ENCODE measurements around the gene CRACR2A.

CRACR2A gene

DNA sequence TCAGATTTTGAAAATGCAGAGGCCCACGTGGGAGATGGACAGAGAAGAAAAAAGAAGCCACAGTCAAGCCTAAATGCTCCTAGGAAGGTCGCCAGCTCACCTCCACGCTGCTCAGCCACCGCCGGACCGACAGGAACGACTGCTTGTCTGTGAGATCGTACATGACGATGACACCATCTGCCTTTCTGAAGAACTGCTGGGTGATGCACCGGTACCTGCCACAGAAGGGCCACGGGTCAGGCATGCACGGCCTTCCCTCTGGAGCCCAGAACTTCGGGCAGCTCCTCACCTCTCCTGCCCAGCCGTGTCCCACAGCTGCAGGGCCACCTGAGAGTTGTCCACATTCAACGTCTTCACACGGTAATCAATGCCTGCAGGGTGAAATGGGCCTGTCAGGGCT, 125.6 kb downstream of the CRACR2A start:
- Histone ChIP-seq H3K27me3 (ENCODE audit: control insufficient read depth in 2 of 2, insufficient read depth in 2 of 2, low read length in 2 of 2) (no peaks in the 10 kb centered on the region), H3K4me1 (ENCODE audit: control insufficient read depth in 2 of 2, insufficient read depth in 2 of 2, low read length in 2 of 2) (no peaks in the 10 kb centered on the region), H3K27ac (ENCODE audit: low read depth in 2 of 2, low read length in 2 of 2) (no peak overlapping the region), H3K36me3 (ENCODE audit: control insufficient read depth in 2 of 2, insufficient read depth in 2 of 2, low read length in 2 of 2) (peaks cover 38 to 43% of the 10 kb centered on the region in 2 donors), H3K4me3 (ENCODE audit: low read length in 2 of 2) (no peak overlapping the region), H3K9me3 (ENCODE audit: control insufficient read depth in 2 of 2, low read length in 2 of 2) (no peaks in the 10 kb centered on the region), H3K9ac (ENCODE audit: low read depth in 1 of 2, low read length in 2 of 2) (no peak overlapping the region)

DNA sequence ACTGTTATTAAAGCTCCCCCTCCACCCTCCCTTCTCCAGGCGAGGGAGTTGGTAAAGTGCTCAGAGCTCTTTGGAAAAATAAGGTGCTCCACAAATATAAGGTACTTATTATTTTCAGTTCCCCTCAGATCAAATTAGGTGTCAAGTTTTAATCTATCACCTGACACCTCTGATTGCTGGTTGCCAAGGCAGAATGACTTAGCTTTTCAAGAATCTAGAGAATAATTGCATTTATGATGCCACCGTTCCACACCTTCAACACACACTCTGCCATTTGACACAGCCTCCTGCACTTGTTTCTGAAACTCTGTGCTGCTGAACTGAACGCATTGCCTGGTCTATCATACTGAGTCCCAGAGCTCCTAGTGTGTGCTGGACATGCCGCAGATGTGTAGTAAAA, 128.6 kb downstream of the CRACR2A start:
- Histone ChIP-seq H3K27ac (ENCODE audit: low read depth in 2 of 2, low read length in 2 of 2) (no peak overlapping the region), H3K27me3 (ENCODE audit: control insufficient read depth in 2 of 2, insufficient read depth in 2 of 2, low read length in 2 of 2) (no peaks in the 10 kb centered on the region), H3K4me1 (ENCODE audit: control insufficient read depth in 2 of 2, insufficient read depth in 2 of 2, low read length in 2 of 2) (no peaks in the 10 kb centered on the region), H3K9me3 (ENCODE audit: control insufficient read depth in 2 of 2, low read length in 2 of 2) (no peaks in the 10 kb centered on the region), H3K9ac (ENCODE audit: low read depth in 1 of 2, low read length in 2 of 2) (no peak overlapping the region), H3K4me3 (ENCODE audit: low read length in 2 of 2) (no peak overlapping the region), H3K36me3 (ENCODE audit: control insufficient read depth in 2 of 2, insufficient read depth in 2 of 2, low read length in 2 of 2) (peaks cover 35 to 38% of the 10 kb centered on the region in 2 donors)

DNA sequence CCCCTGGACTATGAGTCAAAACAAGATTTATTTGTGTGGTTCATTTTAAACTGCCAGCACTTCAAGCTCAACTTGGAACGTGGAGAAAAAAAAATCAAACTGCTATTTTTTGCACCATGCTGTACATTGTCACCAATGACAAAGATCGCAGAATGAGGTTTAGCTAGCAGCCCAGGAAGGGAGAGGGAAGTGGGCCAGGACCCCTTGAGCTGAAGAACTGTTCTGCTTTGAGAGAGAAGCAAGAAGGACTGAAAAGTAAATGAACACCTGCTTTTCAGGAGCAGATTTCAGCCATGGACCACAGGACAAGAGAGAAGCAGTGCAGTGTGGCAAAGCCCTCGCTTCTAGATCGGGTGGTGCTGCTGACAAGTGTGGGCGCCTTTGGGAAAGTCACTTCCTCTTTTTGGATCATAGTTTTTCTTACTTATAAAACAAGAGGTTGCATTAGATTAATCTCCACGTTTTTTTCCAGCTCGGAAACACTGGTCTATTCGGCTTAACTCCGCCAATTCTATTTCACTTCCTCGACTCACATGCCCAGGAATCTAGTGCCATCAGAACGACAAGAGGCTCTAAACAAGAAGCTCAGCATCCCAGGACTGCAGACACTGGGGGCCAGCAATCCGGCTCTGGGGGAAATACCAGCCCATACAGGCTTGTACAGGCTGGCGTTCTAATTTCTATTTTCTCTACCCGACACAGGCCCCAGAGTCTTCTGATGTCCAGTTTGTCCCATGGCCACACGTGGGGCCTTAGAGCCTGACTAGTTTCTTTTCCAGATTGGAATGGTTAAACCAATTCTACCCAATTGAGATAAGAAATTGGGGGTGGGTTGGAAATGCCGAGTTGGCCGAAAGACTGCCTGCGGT, 129.9 kb downstream of the CRACR2A start:
- Histone ChIP-seq H3K27ac (ENCODE audit: low read depth in 2 of 2, low read length in 2 of 2) (no peak overlapping the region), H3K9ac (ENCODE audit: low read depth in 1 of 2, low read length in 2 of 2) (no peak overlapping the region), H3K4me3 (ENCODE audit: low read length in 2 of 2) (no peak overlapping the region), H3K4me1 (ENCODE audit: control insufficient read depth in 2 of 2, insufficient read depth in 2 of 2, low read length in 2 of 2) (no peaks in the 10 kb centered on the region), H3K9me3 (ENCODE audit: control insufficient read depth in 2 of 2, low read length in 2 of 2) (no peaks in the 10 kb centered on the region), H3K27me3 (ENCODE audit: control insufficient read depth in 2 of 2, insufficient read depth in 2 of 2, low read length in 2 of 2) (no peaks in the 10 kb centered on the region), H3K36me3 (ENCODE audit: control insufficient read depth in 2 of 2, insufficient read depth in 2 of 2, low read length in 2 of 2) (peaks cover 27 to 28% of the 10 kb centered on the region in 2 donors)

DNA sequence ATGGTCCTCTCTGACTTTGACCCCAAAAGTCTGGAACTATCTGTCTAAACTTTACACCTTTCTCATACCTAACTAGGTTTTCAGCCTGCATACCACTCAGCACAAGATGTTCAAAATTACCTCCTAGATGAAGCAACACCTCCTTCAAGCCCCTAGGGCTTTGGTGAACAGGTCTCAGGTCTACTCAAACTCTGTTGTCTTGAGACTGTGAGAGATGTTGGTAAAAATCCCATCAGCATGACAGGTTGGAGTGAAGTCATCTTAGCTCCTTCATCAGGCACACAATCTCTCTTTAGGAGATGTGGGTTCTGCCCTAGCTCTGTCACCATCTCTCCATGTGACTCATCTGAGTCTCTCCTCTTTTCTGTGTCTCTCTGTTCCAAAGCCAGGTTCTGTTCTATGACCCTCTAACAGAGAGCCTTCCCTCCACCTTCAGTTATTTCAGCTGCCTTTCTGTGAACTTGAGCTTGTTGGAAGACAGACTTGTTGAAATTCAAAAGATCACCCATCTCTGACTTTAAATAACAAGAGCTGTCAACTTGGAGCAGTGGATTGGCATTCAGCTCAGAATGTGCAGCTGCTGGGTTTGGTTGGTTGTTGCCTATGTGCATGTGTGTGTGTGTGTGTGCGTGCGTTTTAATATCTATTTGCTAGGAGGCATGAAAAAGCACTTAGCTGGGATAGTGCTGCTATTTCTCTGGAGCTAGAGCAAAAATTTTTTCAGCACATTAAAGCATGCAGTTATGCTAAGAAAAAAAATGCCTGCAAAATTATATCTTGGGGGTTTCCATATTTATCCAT, 130.7 kb downstream of the CRACR2A start:
- Histone ChIP-seq H3K4me3 (ENCODE audit: low read length in 2 of 2) (no peak overlapping the region), H3K27ac (ENCODE audit: low read depth in 2 of 2, low read length in 2 of 2) (no peak overlapping the region), H3K27me3 (ENCODE audit: control insufficient read depth in 2 of 2, insufficient read depth in 2 of 2, low read length in 2 of 2) (no peaks in the 10 kb centered on the region), H3K9ac (ENCODE audit: low read depth in 1 of 2, low read length in 2 of 2) (no peak overlapping the region), H3K36me3 (ENCODE audit: control insufficient read depth in 2 of 2, insufficient read depth in 2 of 2, low read length in 2 of 2) (peaks cover 22 to 26% of the 10 kb centered on the region in 2 donors), H3K4me1 (ENCODE audit: control insufficient read depth in 2 of 2, insufficient read depth in 2 of 2, low read length in 2 of 2) (no peaks in the 10 kb centered on the region), H3K9me3 (ENCODE audit: control insufficient read depth in 2 of 2, low read length in 2 of 2) (no peaks in the 10 kb centered on the region)

DNA sequence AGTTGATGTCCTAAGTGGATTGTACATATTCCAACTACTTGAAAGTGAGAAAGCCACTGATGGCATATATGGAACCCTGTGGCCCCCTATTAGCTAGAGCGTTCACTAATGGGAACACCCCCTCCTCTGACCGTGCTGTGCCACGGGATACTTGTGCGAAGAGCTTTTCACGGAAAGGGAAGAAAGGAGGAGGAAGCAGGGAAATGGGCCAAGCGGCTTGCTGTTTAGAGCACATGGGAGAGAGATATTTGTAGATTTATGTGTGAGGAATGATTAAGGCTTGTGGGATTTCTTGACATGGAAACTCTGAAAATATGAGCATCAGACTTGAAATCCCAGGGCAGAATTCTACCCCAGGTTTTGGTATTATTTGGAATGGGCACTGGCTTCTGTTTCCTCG, 132.1 kb downstream of the CRACR2A start:
- H3K9me3 ChIP-seq (ENCODE audit: control insufficient read depth in 2 of 2, low read length in 2 of 2), result no peaks in the 10 kb centered on the region
- H3K9ac ChIP-seq (ENCODE audit: low read depth in 1 of 2, low read length in 2 of 2), result no peak overlapping the region
- no peak overlapping the region for H3K27ac ChIP-seq (ENCODE audit: low read depth in 2 of 2, low read length in 2 of 2)
- H3K4me3 ChIP-seq (ENCODE audit: low read length in 2 of 2), result no peak overlapping the region
- H3K36me3 ChIP-seq (ENCODE audit: control insufficient read depth in 2 of 2, insufficient read depth in 2 of 2, low read length in 2 of 2), result peaks cover 21 to 28% of the 10 kb centered on the region in 2 donors
- H3K4me1 ChIP-seq (ENCODE audit: control insufficient read depth in 2 of 2, insufficient read depth in 2 of 2, low read length in 2 of 2), result no peaks in the 10 kb centered on the region
- no peaks in the 10 kb centered on the region for H3K27me3 ChIP-seq (ENCODE audit: control insufficient read depth in 2 of 2, insufficient read depth in 2 of 2, low read length in 2 of 2)

DNA sequence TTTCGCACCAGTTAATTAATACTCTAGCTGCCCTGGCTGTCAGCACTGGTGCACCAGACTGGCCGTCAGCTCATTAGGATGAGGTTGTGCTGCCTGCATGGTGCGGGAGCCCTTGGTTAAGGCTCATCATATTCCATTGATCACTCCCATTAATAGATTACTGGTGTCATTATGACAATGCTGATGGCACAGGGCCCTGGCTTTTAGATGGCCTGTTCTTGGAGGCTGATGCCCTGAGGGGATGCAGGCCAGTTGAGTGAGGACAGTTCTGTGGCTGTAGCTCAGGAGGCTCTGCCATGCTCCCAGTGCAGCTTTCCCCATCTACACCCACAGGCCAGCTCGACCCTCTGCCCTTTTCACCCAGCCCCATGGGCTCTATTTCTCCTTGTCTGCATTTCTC, 135.3 kb downstream of the CRACR2A start:
- Histone ChIP-seq H3K27me3 (ENCODE audit: control insufficient read depth in 2 of 2, insufficient read depth in 2 of 2, low read length in 2 of 2) (no peaks in the 10 kb centered on the region), H3K9ac (ENCODE audit: low read depth in 1 of 2, low read length in 2 of 2) (no peak overlapping the region), H3K9me3 (ENCODE audit: control insufficient read depth in 2 of 2, low read length in 2 of 2) (no peaks in the 10 kb centered on the region), H3K4me3 (ENCODE audit: low read length in 2 of 2) (no peak overlapping the region), H3K36me3 (ENCODE audit: control insufficient read depth in 2 of 2, insufficient read depth in 2 of 2, low read length in 2 of 2) (peaks cover 13 to 51% of the 10 kb centered on the region in 2 donors), H3K27ac (ENCODE audit: low read depth in 2 of 2, low read length in 2 of 2) (no peak overlapping the region), H3K4me1 (ENCODE audit: control insufficient read depth in 2 of 2, insufficient read depth in 2 of 2, low read length in 2 of 2) (no peaks in the 10 kb centered on the region)

DNA sequence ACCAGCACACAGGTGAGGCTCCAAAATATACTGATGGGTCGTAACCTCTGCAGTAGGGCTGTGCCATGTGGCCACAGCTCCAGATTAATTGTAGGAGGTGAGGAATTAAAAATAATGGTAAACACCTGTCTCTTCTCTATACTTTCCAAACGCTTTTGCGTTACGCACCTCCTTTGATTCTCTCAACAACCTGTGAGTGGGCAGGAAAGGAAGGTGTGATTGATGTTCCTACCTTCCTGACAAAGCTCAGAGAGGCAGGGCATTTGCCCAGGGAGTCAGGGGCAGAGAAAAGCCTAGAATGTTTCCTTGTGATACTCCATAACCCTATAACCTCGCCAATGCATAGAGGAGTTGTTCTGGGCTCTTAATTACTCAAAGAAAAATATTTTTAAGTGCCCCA, 137.0 kb downstream of the CRACR2A start:
- no peaks in the 10 kb centered on the region for H3K9me3 ChIP-seq (ENCODE audit: control insufficient read depth in 2 of 2, low read length in 2 of 2)
- H3K27me3 ChIP-seq (ENCODE audit: control insufficient read depth in 2 of 2, insufficient read depth in 2 of 2, low read length in 2 of 2), result no peaks in the 10 kb centered on the region
- H3K27ac ChIP-seq (ENCODE audit: low read depth in 2 of 2, low read length in 2 of 2), result no peak overlapping the region
- no peak overlapping the region for H3K9ac ChIP-seq (ENCODE audit: low read depth in 1 of 2, low read length in 2 of 2)
- peaks cover 13 to 46% of the 10 kb centered on the region in 2 donors for H3K36me3 ChIP-seq (ENCODE audit: control insufficient read depth in 2 of 2, insufficient read depth in 2 of 2, low read length in 2 of 2)
- H3K4me3 ChIP-seq (ENCODE audit: low read length in 2 of 2), result no peak overlapping the region
- no peaks in the 10 kb centered on the region for H3K4me1 ChIP-seq (ENCODE audit: control insufficient read depth in 2 of 2, insufficient read depth in 2 of 2, low read length in 2 of 2)

DNA sequence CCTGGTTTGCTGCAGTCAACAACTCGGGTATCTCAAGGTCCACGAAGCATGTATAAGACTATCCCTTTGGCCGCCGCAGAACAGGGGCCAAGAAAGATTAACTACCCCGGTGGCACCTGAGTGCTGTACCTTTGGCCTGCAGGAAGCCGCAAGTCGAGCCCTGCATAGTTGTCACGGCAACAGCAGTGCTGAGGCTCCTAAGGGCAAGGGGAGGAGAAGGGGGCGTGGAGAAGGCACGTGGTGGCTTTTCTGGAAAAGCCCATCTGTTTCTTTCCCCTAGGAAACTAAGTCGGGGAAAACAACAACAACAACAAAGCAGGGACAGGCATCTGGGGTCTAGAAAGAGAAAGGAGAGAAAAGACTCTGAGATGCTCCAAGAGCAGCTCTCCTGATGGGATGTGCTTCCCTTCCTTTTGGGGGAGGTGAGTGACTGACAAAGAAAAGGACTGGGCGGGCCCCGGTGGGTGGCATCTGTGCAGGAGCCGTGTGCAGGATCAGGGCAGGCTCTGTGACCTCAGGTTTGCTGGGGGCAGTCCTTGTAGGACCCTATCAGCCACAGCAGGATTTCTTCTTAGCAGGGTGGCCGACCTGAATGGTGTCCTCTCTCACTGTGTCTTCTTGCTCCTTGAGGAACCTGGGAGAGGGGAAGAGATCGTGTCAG, 138.0 kb downstream of the CRACR2A start:
- Histone ChIP-seq H3K27ac (ENCODE audit: low read depth in 2 of 2, low read length in 2 of 2) (no peak overlapping the region), H3K4me1 (ENCODE audit: control insufficient read depth in 2 of 2, insufficient read depth in 2 of 2, low read length in 2 of 2) (no peaks in the 10 kb centered on the region), H3K4me3 (ENCODE audit: low read length in 2 of 2) (no peak overlapping the region), H3K36me3 (ENCODE audit: control insufficient read depth in 2 of 2, insufficient read depth in 2 of 2, low read length in 2 of 2) (peaks cover 13 to 46% of the 10 kb centered on the region in 2 donors), H3K27me3 (ENCODE audit: control insufficient read depth in 2 of 2, insufficient read depth in 2 of 2, low read length in 2 of 2) (no peaks in the 10 kb centered on the region), H3K9ac (ENCODE audit: low read depth in 1 of 2, low read length in 2 of 2) (no peak overlapping the region), H3K9me3 (ENCODE audit: control insufficient read depth in 2 of 2, low read length in 2 of 2) (no peaks in the 10 kb centered on the region)

DNA sequence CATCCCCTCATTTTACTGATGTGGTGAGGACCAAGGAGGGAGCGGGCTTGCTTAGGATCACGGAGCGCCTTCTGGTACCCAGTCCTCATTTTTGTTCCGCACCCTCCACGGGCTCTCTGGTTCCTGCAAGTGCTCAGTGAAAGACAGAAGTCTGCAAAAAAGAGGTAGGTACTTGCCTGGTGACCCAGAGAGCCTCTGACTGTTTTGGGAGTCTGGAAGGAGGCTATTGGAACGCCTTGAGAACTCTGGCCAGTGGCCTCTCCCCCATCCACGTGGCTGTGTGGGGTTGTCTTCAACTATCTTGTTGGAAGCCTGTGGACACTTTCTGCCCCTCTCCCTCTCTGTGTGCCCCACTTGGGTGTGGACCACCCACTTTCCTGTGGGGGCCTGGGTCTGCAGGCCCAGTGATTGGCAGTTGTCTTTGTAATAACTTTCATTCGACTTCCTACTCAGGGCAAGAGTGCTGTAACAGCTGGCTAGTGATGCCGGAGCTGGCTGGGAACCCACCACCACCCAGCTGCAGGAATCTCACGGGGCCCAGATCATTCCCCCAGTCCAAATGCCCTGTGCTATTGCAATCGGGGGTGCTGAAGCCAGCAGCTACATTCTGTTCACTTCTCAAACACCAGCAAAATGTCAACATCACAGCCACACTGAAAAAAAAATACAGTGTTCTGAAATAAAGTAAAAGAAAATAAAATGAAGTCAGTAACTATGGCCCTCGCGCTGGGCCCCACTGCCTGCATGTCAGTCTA, 139.1 kb downstream of the CRACR2A start:
- H3K4me3 ChIP-seq (ENCODE audit: low read length in 2 of 2), result no peak overlapping the region
- no peak overlapping the region for H3K9ac ChIP-seq (ENCODE audit: low read depth in 1 of 2, low read length in 2 of 2)
- no peaks in the 10 kb centered on the region for H3K4me1 ChIP-seq (ENCODE audit: control insufficient read depth in 2 of 2, insufficient read depth in 2 of 2, low read length in 2 of 2)
- H3K9me3 ChIP-seq (ENCODE audit: control insufficient read depth in 2 of 2, low read length in 2 of 2), result no peaks in the 10 kb centered on the region
- no peaks in the 10 kb centered on the region for H3K27me3 ChIP-seq (ENCODE audit: control insufficient read depth in 2 of 2, insufficient read depth in 2 of 2, low read length in 2 of 2)
- H3K27ac ChIP-seq (ENCODE audit: low read depth in 2 of 2, low read length in 2 of 2), result no peak overlapping the region
- H3K36me3 ChIP-seq (ENCODE audit: control insufficient read depth in 2 of 2, insufficient read depth in 2 of 2, low read length in 2 of 2), result peaks cover 11 to 39% of the 10 kb centered on the region in 2 donors

Measured in mucosa of rectum (tissue), 2 donors.